A549 (cell line): ENCODE measurements around the gene NCOA3.

Experiments
- CBX2 ChIP-seq: fragments of 200-600 bp; sonication (generic); IDR thresholded peaks from 2 replicates; pipeline ENCODE4 v1.6.1; 2016; ENCODE audit warnings: low read depth, mild to moderate bottlenecking, borderline replicate concordance
- CHD2 ChIP-seq: fragments of 150-350 bp; IDR thresholded peaks from 2 replicates; pipeline ENCODE4 v1.6.1; 2014; ENCODE audit warnings: low read length; ENCODE audit not compliant: partially characterized antibody
- FOSL2 ChIP-seq, 2 experiments: fragments of 450-650 bp in 1 of 2; fragments of >200 bp in 1 of 2; sonication (Bioruptor Twin) in 1 of 2; formaldehyde crosslinking; IDR thresholded peaks; 2 replicates each; pipeline versions ENCODE4 v1.5.0 to v1.6.1; 2016 to 2020; ENCODE audit warnings: mild to moderate bottlenecking in 1 of 2, moderate library complexity in 1 of 2
- KDM1A ChIP-seq: fragments of 200-600 bp; sonication (generic); IDR thresholded peaks from 2 replicates; pipeline ENCODE4 v1.6.1; 2016; ENCODE audit warnings: low read depth, mild to moderate bottlenecking
- MAFK ChIP-seq: fragments of 450-650 bp; IDR thresholded peaks from 2 replicates; pipeline ENCODE4 v1.6.1; 2014; ENCODE audit not compliant: partially characterized antibody
- POLR2A ChIP-seq: IDR thresholded peaks from 2 replicates; pipeline ENCODE4 v1.6.1; 2012; ENCODE audit warnings: mild to moderate bottlenecking, low read length
- RCOR1 ChIP-seq: fragments of 150-350 bp; IDR thresholded peaks from 2 replicates; pipeline ENCODE4 v1.6.1; 2014; ENCODE audit warnings: antibody characterized with exemption, low read length, low read depth
- SREBF2 ChIP-seq: fragments of 450-650 bp; IDR thresholded peaks from 2 replicates; pipeline ENCODE4 v1.6.1; 2014; ENCODE audit warnings: mild to moderate bottlenecking, moderate library complexity
- ZC3H11A ChIP-seq: fragments of 450-650 bp; IDR thresholded peaks from 2 replicates; pipeline ENCODE4 v1.6.1; 2014; ENCODE audit warnings: antibody characterized with exemption, mild to moderate bottlenecking
- TF ChIP-seq, protein P1 (sequence below): fragments of >200 bp; sonication (Bioruptor Twin); formaldehyde crosslinking; IDR thresholded peaks from 3 replicates; pipeline ENCODE4 v1.5.1; 2016
- TF ChIP-seq, protein P2 (sequence below): IDR thresholded peaks from 2 replicates; pipeline ENCODE4 v1.6.1; 2012
- TF ChIP-seq, protein P3 (sequence below): IDR thresholded peaks from 2 replicates; pipeline ENCODE4 v1.6.1; 2012

DNA sequence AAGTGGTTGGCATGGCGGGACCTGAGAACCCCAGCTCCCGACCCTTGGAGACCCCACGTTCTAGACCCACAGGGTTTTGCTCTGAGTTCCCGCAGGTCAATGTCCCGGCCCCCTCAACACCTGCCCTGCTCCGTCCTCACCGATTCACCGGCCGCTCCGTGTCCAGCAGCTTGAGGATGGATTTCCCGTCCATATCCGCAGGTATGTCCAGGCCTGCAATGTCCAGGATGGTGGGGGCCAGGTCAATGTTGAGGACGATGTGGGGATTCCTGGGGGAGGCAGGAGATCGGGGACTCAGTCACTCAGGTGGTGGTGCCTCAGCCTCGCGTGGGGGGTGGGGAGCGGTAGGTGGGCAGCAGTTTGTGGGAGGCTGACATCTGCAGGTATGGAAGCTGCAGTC lies 176.8 kb downstream of the NCOA3 start:
- TF ChIP-seq CHD2 (no peak), POLR2A (no peak), RCOR1 (no peak), MAFK (no peak), CBX2 (no peak), SREBF2 (no peak), FOSL2 (IDR thresholded peaks at IDR 0.05) (no peak), FOSL2 (CRISPR knock-in tag; IDR thresholded peaks at IDR 0.05) (no peak), KDM1A (no peak), ZC3H11A (no peak)
- TF ChIP-seq, protein P1, sequence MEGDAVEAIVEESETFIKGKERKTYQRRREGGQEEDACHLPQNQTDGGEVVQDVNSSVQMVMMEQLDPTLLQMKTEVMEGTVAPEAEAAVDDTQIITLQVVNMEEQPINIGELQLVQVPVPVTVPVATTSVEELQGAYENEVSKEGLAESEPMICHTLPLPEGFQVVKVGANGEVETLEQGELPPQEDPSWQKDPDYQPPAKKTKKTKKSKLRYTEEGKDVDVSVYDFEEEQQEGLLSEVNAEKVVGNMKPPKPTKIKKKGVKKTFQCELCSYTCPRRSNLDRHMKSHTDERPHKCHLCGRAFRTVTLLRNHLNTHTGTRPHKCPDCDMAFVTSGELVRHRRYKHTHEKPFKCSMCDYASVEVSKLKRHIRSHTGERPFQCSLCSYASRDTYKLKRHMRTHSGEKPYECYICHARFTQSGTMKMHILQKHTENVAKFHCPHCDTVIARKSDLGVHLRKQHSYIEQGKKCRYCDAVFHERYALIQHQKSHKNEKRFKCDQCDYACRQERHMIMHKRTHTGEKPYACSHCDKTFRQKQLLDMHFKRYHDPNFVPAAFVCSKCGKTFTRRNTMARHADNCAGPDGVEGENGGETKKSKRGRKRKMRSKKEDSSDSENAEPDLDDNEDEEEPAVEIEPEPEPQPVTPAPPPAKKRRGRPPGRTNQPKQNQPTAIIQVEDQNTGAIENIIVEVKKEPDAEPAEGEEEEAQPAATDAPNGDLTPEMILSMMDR = no peak
- TF ChIP-seq, protein P2, sequence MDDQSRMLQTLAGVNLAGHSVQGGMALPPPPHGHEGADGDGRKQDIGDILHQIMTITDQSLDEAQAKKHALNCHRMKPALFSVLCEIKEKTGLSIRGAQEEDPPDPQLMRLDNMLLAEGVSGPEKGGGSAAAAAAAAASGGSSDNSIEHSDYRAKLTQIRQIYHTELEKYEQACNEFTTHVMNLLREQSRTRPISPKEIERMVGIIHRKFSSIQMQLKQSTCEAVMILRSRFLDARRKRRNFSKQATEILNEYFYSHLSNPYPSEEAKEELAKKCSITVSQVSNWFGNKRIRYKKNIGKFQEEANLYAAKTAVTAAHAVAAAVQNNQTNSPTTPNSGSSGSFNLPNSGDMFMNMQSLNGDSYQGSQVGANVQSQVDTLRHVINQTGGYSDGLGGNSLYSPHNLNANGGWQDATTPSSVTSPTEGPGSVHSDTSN = no peak
- TF ChIP-seq, protein P3, sequence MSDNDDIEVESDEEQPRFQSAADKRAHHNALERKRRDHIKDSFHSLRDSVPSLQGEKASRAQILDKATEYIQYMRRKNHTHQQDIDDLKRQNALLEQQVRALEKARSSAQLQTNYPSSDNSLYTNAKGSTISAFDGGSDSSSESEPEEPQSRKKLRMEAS = no peak
